Measurements from ENCODE around the gene ITGA1.

DNA sequence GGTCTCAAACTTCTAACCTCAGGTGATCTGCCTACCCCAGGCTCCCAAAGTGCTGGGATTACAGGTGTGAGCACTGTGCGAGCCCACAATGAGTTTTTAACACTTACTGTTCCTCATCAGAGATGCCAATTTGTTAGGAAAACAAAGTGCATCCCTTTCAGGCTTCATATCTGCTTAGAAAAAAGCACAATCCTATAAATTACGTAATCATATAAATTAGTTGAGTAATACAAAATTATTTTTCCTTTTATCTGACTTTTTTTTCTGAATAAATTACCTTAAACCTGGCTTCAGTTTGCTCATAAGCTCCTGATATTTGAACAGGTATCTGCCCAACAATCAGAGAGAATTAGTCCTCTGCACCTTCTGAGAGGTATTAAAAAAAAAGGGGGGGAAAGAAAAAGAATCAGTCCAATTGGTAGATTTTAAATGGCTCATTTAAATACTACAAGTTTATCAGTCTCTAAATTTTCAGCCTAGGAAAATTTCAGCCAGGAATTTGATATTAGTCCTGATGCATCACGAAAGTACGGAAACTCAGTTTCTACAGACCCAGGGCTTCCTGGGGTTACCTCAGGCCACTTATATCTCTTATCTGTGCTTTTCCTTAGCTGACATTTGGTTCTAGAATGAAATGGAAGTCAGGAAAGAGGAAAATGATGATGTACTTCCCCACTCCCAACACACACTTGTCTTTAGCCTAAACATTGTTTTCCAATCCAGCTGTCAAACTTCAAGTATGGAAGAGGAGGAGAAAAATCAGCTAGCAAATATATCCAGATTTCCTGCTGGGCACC is 26.8 kb downstream of the ITGA1 start:
- no peak for TF ChIP-seq POLR2A (IDR thresholded peaks at IDR 0.05)
- TF ChIP-seq CTCF (IDR thresholded peaks at IDR 0.05), result no peak
